IPS-NIHi7 (cell line): ENCODE data around the gene HARBI1.
"Not testable (repeated sequence)": the region's sequence is repeated elsewhere in the genome, so short reads cannot be mapped to it uniquely, and the experiment has no call there.

Experiments used
- DNase-seq: peaks from one replicate; pipeline ENCODE4 v3.0.0; 2012; ENCODE audit warnings: mixed read lengths; ENCODE audit errors: extremely low spot score

HARBI1 gene

DNA sequence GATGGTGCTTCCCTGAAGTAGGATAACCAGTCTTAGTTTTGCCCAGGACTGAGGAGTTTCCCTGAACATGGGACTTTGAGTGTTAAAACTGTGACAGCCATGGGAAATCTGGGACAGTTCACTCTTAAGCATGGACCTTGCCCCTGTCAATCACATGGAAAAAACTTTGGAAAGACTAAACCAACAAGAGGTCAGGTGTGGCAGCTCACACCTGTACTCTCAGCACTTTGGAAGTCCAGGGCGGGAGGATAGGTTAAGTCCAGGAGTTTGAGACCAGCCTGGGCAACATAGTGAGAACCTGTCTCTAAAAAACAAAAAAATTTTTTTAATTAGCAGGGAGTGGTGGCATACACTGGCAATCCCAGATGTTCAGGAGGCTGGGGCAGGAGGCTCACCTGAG, 19.9 kb downstream of the HARBI1 start:
- no peak for DNase-seq

DNA sequence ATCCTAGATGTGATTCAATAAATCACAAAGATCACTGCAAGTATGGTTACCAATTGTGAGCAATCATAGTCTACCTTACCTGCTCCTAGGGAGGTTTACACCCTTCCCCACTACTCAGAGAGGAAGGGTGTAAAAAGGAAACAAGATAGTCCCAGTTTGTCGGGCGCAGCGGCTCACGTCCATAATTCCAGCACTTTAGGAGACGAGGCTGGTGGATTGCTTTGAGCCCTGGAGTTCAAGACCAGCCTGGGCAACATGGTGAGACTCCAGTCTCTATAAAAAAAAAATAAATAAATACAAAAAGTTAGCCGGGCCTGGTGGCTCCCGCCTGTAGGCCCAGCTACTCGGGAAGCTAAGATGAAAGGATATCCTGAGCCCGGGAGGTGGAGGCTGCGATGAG, 22.2 kb downstream of the HARBI1 start:
- no peak for DNase-seq

GRCh38 chr11:46594374-46594700, 22.7 kb downstream of the HARBI1 start:
- no peak for DNase-seq

GRCh38 chr11:46593550-46594373, 23.3 kb downstream of the HARBI1 start, which contains the start of gene AMBRA1:
Gene AMBRA1, minus strand, starts transcription at chr11:46594023. Its CDS starts 45,643 bp downstream, at chr11:46548380.
- peak; percentile 87 for DNase-seq

DNA sequence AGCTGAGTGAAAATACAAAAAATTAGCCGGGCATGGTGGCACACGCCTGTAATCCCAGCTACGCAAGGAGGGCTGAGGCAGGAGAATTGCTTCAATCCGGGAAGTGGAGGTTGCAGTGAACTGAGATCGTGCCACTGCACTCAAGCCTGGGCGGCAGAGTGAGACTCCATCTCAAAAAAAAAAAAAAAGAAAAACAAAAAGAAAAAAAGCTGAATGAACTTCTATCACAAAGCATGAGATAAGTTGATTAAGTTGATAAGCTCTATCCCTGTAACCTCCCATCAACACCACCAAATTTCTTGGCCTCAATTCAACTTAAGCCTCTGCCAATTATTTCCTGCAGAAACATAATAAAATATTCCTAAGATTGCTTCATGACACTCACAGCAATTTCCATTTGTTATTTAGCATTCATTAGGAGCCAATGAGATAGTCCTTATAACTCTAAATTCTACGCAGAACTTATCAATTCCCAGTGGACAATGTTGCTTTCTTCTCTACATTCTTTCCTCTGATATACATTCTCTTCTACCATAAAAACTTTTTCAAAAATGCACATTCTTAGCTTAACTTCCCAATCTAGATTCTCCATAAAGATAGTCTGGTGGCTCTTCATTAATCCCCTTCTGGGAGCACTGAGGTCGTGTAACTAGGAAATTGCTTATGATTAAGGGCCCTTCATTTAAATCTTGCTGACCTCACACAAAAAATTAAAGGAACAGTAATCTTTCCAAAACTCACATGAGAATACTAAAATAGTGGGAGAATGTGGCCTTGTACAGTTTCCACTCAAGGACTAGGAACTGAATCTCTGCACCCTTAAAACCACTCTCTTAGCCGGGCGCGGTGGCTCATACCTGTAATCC, 26.1 kb downstream of the HARBI1 start:
- DNase-seq = no peak

- no peak for DNase-seq
Observed at GRCh38 chr11:46588915-46589314, 28.1 kb downstream of the HARBI1 start.

- DNase-seq = no peak
Observed at GRCh38 chr11:46588131-46588530, 28.9 kb downstream of the HARBI1 start.

DNA sequence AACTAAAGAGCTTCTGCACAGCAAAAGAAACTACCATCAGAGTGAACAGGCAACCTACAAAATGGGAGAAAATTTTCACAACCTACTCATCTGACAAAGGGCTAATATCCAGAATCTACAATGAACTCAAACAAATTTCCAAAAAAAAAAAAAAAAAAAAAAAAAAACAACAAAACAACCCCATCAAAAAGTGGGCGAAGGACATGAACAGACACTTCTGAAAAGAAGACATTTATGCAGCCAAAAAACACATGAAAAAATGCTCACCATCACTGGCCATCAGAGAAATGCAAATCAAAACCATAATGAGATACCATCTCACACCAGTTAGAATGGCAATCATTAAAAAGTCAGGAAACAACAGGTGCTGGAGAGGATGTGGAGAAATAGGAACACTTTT, 33.5 kb downstream of the HARBI1 start:
- DNase-seq = not testable (repeated sequence)

- DNase-seq = no peak
Observed at GRCh38 chr11:46582588-46582987, 34.4 kb downstream of the HARBI1 start.

DNA sequence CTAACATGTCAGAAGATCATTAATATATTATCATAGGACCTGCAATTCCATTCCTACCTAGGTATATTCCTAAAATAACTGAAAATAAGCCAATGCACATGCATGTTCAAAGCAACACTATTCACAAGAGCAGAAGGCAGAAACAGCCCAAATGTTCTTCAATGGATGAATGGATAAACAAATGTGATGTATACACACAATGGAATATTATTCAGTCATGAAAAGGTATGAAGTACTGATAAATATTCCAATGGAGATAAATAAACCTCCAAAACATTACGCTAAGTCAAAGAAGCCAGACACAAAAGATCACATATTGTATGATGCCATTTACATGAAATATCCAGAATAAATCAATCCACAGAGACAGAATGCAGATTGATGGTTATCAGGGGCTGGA, 40.0 kb downstream of the HARBI1 start:
- DNase-seq = no peak

- DNase-seq = no peak
Observed at GRCh38 chr11:46574656-46575055, 42.4 kb downstream of the HARBI1 start.

DNA sequence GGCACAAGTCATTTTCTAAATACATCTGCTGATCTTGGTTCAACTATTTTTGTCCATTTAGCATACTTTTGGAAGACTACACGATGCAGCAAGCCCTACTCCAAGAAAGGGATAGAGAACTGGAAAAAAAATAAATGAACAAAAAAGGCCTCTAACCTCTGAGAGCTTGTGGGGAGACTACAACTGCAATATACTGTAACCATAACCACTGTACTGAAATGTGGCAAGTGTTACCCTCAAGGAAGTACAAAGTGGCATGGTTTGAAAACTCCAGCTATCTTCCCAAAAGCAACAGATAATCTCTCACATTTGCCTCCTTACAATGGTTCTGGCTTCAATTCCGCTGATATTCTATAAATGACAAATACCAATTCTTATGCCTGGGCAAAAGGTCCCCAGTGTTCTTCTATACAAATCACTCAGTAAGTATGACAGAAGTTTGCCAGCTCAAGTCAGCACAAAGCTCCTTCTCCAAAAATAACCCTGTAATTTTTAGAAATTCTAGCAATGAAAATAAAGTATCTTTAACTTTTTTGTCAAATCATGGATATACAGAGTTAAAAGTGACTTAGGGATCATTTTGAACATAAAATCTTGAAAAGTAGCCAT, 46.1 kb downstream of the HARBI1 start:
- DNase-seq = no peak

GRCh38 chr11:46565232-46565840, 51.7 kb downstream of the HARBI1 start:
- no peak for DNase-seq

- no peak for DNase-seq
Observed at GRCh38 chr11:46564459-46564858, 52.6 kb downstream of the HARBI1 start.

DNA sequence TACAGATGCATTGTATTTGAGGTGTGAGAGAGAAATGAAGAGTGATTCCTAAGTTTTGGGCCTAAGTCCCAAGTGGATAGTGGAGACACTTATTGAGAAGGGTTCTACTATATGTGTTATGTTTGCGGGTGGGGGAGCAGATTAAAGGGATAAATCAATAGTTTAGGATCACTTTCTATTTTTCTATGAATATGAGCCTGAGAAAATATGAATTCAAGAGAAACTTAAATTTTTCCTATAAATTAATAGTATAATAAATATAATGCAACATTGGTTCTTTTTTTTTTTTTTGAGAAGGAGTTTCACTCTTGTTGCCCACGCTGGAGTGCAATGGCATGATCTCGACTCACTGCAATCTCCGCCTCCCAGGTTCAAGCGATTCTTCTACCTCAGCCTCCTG, 54.5 kb downstream of the HARBI1 start:
- no peak for DNase-seq

GRCh38 chr11:46560300-46560991, 56.6 kb downstream of the HARBI1 start:
- DNase-seq = no peak

DNA sequence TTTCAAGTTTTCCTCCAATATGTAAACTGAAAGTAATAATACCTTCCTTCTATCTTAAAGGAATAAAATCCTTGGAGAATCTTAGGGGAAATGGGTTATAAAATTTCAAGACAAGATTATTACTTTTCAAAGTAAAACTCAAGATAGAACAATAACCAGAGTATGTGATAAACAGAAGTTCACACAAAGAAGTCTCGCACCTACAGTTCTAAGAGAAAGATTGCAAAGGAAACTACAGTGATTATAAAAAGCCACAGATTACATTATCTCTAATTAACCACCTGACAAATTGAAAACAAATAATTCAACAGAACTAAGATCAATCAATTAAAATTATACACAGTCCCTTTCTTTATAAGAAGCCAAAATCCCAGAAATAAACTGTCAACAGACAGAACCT, 57.2 kb downstream of the HARBI1 start:
- no peak for DNase-seq

- DNase-seq = no peak
Observed at GRCh38 chr11:46557684-46558151, 59.3 kb downstream of the HARBI1 start.

DNA sequence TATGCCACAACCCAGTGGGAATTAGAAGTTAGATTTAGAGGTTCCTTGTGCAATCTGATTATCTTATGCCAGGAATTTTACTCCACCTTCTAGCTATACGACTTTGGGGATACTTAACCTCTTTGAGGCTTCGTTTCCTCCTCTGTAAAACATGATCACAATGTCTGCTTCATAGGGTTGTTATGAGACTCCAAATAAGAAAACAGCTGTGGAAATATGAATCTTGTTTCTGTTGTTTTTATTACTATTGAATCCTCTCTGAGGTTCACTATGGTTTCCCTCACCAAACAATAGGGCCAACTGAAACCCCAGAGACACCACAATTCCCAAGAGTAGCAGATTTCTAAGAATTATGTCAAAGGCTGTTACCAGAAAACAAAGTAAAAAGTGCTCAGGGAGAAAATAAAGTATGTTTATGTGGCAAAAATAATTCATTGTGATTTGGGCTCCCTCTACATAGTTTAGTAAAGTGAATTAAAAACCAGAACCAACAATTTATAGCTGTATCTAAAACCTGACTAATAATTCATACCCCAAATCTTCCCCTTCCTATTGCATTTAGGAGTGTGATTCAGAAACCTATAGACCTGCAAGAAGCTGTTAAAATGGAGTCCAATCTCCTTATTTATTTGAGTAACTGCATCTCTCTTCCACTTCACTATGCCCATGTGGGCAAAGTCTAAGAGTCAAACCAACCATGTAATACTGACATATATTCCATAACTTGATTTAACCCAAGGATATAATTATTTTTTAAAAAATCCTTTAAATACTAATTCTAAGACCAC, 61.6 kb downstream of the HARBI1 start:
- no peak for DNase-seq
